Stomach (tissue), 4 donors: ENCODE data around the gene NARF.

Experiments used
- CTCF ChIP-seq, 7 experiments: fragments of 450-650 bp in 4 of 7; fragments of 200-600 bp in 3 of 7; sonication (generic) in 3 of 7; IDR thresholded peaks; one replicate each; pipeline ENCODE4 v1.5.1; 2016 to 2019; ENCODE audit warnings: antibody characterized with exemption in 7 of 7, control low read depth in 2 of 7, mild to moderate bottlenecking in 1 of 7
- EP300 ChIP-seq: sonication (generic); formaldehyde crosslinking; IDR thresholded peaks from one replicate; pipeline ENCODE4 v1.6.1; 2017; ENCODE audit warnings: antibody characterized with exemption
- POLR2A ChIP-seq, 4 donors: fragments of 450-650 bp; IDR thresholded peaks; one replicate each; pipeline ENCODE4 v1.6.1; 2016; ENCODE audit warnings: antibody characterized with exemption in 4 of 4, control low read depth in 2 of 4, mild to moderate bottlenecking in 1 of 4, moderate library complexity in 1 of 4
- POLR2AphosphoS5 ChIP-seq, 3 donors: sonication (generic); formaldehyde crosslinking; IDR thresholded peaks; one replicate each; pipeline ENCODE4 v1.6.1; 2016; ENCODE audit warnings: antibody characterized with exemption in 3 of 3

- TF ChIP-seq CTCF (IDR thresholded peaks at IDR 0.05) (no peak), POLR2AphosphoS5 (IDR thresholded peaks at IDR 0.05) (no peak), POLR2A (IDR thresholded peaks at IDR 0.05) (no peak), EP300 (no peak)
Measured at GRCh38 chr17:82463391-82463790, 4.8 kb downstream of the NARF start.
